ENCODE data around the gene LY6G5B. TPM values are rescaled to one million over a fixed set of nuclear protein-coding genes. Genes with fewer than 3 reads are reported as not detected.
A peak's percentile ranks its signal among the peaks of the same experiment; 100 is the strongest.

Gene LY6G5B
- total RNA-seq, 1 donor = 5.4 TPM

GRCh38 chr6:31658158-31658688 is 11.6 kb upstream of the LY6G5B start:
- Histone ChIP-seq H3K4me2 (ENCODE audit: insufficient read depth, low read length) (no peak overlapping the region), H3K79me2 (ENCODE audit: insufficient read depth, low read length) (peaks cover 68% of the 10 kb centered on the region), H3K27ac (ENCODE audit: low read depth, low read length) (no peak overlapping the region), H2AFZ (ENCODE audit: low read length) (no peak overlapping the region), H3K9me3 (ENCODE audit: low read depth, low read length) (no peaks in the 10 kb centered on the region), H3K36me3 (ENCODE audit: insufficient read depth, low read length) (peaks cover 23% of the 10 kb centered on the region), H3K4me1 (ENCODE audit: insufficient read depth, low read length) (peaks cover 35% of the 10 kb centered on the region), H3K4me3 (ENCODE audit: insufficient read depth, low read length) (no peak overlapping the region), H4K20me1 (ENCODE audit: insufficient read depth, low read length) (peaks cover 22% of the 10 kb centered on the region), H3K27me3 (ENCODE audit: insufficient read depth, low read length) (no peaks in the 10 kb centered on the region)
- no peak for TF ChIP-seq CTCF (IDR thresholded peaks at IDR 0.05; ENCODE audit: extremely low read depth, low read depth, low read length)
- no peak for DNase-seq (ENCODE audit: insufficient read length, low spot score, missing footprints)

GRCh38 chr6:31658983-31659648 is 10.7 kb upstream of the LY6G5B start:
- DNase-seq (ENCODE audit: insufficient read length, low spot score, missing footprints) = no peak
- Histone ChIP-seq H3K9me3 (ENCODE audit: low read depth, low read length) (no peaks in the 10 kb centered on the region), H3K4me2 (ENCODE audit: insufficient read depth, low read length) (peak overlapping the region; percentile 100), H3K27me3 (ENCODE audit: insufficient read depth, low read length) (no peaks in the 10 kb centered on the region), H3K4me3 (ENCODE audit: insufficient read depth, low read length) (peak overlapping the region; percentile 82), H3K36me3 (ENCODE audit: insufficient read depth, low read length) (peaks cover 23% of the 10 kb centered on the region), H4K20me1 (ENCODE audit: insufficient read depth, low read length) (peaks cover 22% of the 10 kb centered on the region), H3K27ac (ENCODE audit: low read depth, low read length) (no peak overlapping the region), H3K4me1 (ENCODE audit: insufficient read depth, low read length) (peaks cover 38% of the 10 kb centered on the region), H2AFZ (ENCODE audit: low read length) (no peak overlapping the region), H3K79me2 (ENCODE audit: insufficient read depth, low read length) (peaks cover 73% of the 10 kb centered on the region)
- TF ChIP-seq CTCF (IDR thresholded peaks at IDR 0.05; ENCODE audit: extremely low read depth, low read depth, low read length) = no peak

GRCh38 chr6:31659649-31660380 is 10.0 kb upstream of the LY6G5B start:
- peak overlapping the region; percentile 82 for H3K4me3 ChIP-seq (ENCODE audit: insufficient read depth, low read length)
- peak; percentile 94 for DNase-seq (ENCODE audit: insufficient read length, low spot score, missing footprints)
- H2AFZ ChIP-seq (ENCODE audit: low read length) = peak overlapping the region; percentile 75

More at GRCh38 chr6:31659649-31660380, 10.0 kb upstream of the LY6G5B start:
- Histone ChIP-seq H3K79me2 (ENCODE audit: insufficient read depth, low read length) (peaks cover 70% of the 10 kb centered on the region), H3K9me3 (ENCODE audit: low read depth, low read length) (no peaks in the 10 kb centered on the region), H3K4me2 (ENCODE audit: insufficient read depth, low read length) (peak overlapping the region; percentile 100), H3K36me3 (ENCODE audit: insufficient read depth, low read length) (peaks cover 23% of the 10 kb centered on the region), H4K20me1 (ENCODE audit: insufficient read depth, low read length) (peaks cover 22% of the 10 kb centered on the region), H3K27ac (ENCODE audit: low read depth, low read length) (peak overlapping the region; percentile 67), H3K4me1 (ENCODE audit: insufficient read depth, low read length) (peaks cover 43% of the 10 kb centered on the region), H3K27me3 (ENCODE audit: insufficient read depth, low read length) (no peaks in the 10 kb centered on the region)
- TF ChIP-seq CTCF (IDR thresholded peaks at IDR 0.05; ENCODE audit: extremely low read depth, low read depth, low read length) = no peak

Data from osteoblast (primary cell).